ENCODE data around the gene EMC6. TPM values are rescaled to one million over a fixed set of nuclear protein-coding genes. Genes with fewer than 3 reads are reported as not detected.
A peak's percentile ranks its signal among the peaks of the same experiment; 100 is the strongest.

Gene EMC6
- total and polyA plus RNA-seq, 2 of the 13 experiments (the other 11 are each of a cell fraction or from before 2014, with no cell fraction given), result 45.1 to 47.7 TPM

DNA sequence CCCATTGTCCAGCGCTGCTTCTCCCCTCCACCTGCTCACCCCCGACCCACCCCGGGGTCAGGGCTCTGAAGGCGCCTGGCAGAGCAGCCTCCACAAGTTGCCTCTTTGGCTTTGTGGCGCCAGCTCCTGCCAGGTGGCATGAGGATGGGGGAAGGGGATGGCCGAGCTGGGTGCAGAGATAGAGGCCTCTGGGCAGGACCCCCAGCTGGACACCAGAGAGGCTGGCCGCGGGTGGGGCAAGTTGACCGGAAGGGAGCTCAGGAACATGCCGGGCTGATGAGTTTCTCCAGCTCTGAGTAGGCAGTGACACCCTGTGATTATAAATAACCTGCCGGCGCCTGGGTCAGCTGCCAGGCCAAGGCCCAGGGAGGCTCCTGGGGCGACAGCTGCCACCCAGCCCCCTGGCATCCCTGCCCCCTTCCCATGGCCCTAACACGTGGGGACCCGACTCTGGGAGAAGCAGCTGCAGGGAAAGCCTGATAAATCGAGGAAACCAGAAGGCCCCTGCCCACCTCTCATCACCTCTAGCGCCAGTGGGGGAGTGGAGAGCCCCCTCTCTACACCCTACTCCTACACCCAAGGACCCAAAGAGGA lies 26.6 kb downstream of the EMC6 start (continued):
- TF ChIP-seq RBM22 (optimal IDR thresholded peaks at IDR 0.05; ENCODE audit: low read length), result no peak
- no peak for TF ChIP-seq PLRG1 (conservative IDR thresholded peaks at IDR 0.05)
- TF ChIP-seq ZNF678 (CRISPR knock-in tag; IDR thresholded peaks at IDR 0.05), result no peak
- TF ChIP-seq, protein P1, sequence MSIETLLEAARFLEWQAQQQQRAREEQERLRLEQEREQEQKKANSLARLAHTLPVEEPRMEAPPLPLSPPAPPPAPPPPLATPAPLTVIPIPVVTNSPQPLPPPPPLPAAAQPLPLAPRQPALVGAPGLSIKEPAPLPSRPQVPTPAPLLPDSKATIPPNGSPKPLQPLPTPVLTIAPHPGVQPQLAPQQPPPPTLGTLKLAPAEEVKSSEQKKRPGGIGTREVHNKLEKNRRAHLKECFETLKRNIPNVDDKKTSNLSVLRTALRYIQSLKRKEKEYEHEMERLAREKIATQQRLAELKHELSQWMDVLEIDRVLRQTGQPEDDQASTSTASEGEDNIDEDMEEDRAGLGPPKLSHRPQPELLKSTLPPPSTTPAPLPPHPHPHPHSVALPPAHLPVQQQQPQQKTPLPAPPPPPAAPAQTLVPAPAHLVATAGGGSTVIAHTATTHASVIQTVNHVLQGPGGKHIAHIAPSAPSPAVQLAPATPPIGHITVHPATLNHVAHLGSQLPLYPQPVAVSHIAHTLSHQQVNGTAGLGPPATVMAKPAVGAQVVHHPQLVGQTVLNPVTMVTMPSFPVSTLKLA (IDR thresholded peaks at IDR 0.05), result no peak
- TF ChIP-seq, protein P2, sequence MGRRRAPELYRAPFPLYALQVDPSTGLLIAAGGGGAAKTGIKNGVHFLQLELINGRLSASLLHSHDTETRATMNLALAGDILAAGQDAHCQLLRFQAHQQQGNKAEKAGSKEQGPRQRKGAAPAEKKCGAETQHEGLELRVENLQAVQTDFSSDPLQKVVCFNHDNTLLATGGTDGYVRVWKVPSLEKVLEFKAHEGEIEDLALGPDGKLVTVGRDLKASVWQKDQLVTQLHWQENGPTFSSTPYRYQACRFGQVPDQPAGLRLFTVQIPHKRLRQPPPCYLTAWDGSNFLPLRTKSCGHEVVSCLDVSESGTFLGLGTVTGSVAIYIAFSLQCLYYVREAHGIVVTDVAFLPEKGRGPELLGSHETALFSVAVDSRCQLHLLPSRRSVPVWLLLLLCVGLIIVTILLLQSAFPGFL (CRISPR knock-in tag; IDR thresholded peaks at IDR 0.05), result no peak
- no peak for TF ChIP-seq NCOR1 (IDR thresholded peaks at IDR 0.05; ENCODE audit: borderline replicate concordance, low read length)
- no peak for TF ChIP-seq ZNF670 (CRISPR knock-in tag; IDR thresholded peaks at IDR 0.05; ENCODE audit: borderline replicate concordance)
- no peak for TF ChIP-seq NFATC3 (CRISPR knock-in tag; IDR thresholded peaks at IDR 0.05)
- no peak for TF ChIP-seq TCF7 (IDR thresholded peaks at IDR 0.05; ENCODE audit: low read depth)
- TF ChIP-seq ZZZ3 (CRISPR knock-in tag; IDR thresholded peaks at IDR 0.05; ENCODE audit: borderline replicate concordance), result 0 out of 2 replicates have a peak, but pooled peaks have one; percentile 28
- no peak for TF ChIP-seq GTF3A (CRISPR knock-in tag; conservative IDR thresholded peaks at IDR 0.05)
- no peak for TF ChIP-seq ZNF446 (CRISPR knock-in tag; IDR thresholded peaks at IDR 0.05)
- TF ChIP-seq ZNF350 (CRISPR knock-in tag; IDR thresholded peaks at IDR 0.05; ENCODE audit: borderline replicate concordance, low read depth), result no peak

Measured in HepG2 (cell line).